NCI-H524 treated with DMSO at 0.1 percent for 48 hours (cell line): ENCODE results near the gene WDR48.

Source experiments
- DNase-seq: peaks from one replicate; lab custom pipeline; 2025; lab: John Stamatoyannopoulos, UW

The WDR48 gene

GRCh38 chr3:39064646-39065045 lies 12.8 kb downstream of the WDR48 start:
- DNase-seq: no peak

GRCh38 chr3:39065197-39065596 lies 13.4 kb downstream of the WDR48 start:
- DNase-seq: no peak

- no peak for DNase-seq
These were observed 15.5 kb downstream of the WDR48 start for GRCh38 chr3:39067286-39067685.

- no peak for DNase-seq
These were observed 16.7 kb downstream of the WDR48 start for GRCh38 chr3:39068556-39068955.

GRCh38 chr3:39075910-39076309 lies 24.1 kb downstream of the WDR48 start:
- DNase-seq: no peak

- no peak for DNase-seq
These were observed 27.7 kb downstream of the WDR48 start for GRCh38 chr3:39079530-39079929.

- no peak for DNase-seq
These were observed 28.2 kb downstream of the WDR48 start for GRCh38 chr3:39080026-39080425.

- DNase-seq: no peak
These were observed 31.0 kb downstream of the WDR48 start for GRCh38 chr3:39082666-39083313.

- DNase-seq: no peak
These were observed 34.3 kb downstream of the WDR48 start for GRCh38 chr3:39086144-39086543.

GRCh38 chr3:39088456-39088855 lies 36.6 kb downstream of the WDR48 start:
- DNase-seq: no peak

GRCh38 chr3:39088889-39089288 lies 37.1 kb downstream of the WDR48 start:
- DNase-seq: no peak

- no peak for DNase-seq
These were observed 39.1 kb downstream of the WDR48 start for GRCh38 chr3:39090922-39091321.

- no peak for DNase-seq
These were observed 43.2 kb downstream of the WDR48 start for GRCh38 chr3:39094851-39095677.

- DNase-seq: no peak
These were observed 44.0 kb downstream of the WDR48 start for GRCh38 chr3:39095778-39096177.

- DNase-seq: no peak
These were observed 45.0 kb downstream of the WDR48 start for GRCh38 chr3:39096775-39097174.

- DNase-seq: no peak
These were observed 46.1 kb downstream of the WDR48 start for GRCh38 chr3:39097716-39098472.

- no peak for DNase-seq
These were observed 46.7 kb downstream of the WDR48 start for GRCh38 chr3:39098473-39099000.

- DNase-seq: no peak
These were observed 47.4 kb downstream of the WDR48 start for GRCh38 chr3:39099242-39099641.

- no peak for DNase-seq
These were observed 48.1 kb downstream of the WDR48 start for GRCh38 chr3:39099738-39100499.

- no peak for DNase-seq
These were observed 48.7 kb downstream of the WDR48 start for GRCh38 chr3:39100500-39100886.

- DNase-seq: no peak
These were observed 49.3 kb downstream of the WDR48 start for GRCh38 chr3:39101022-39101689.
